ENCODE measurements around the gene ADD1.
A peak's percentile ranks its signal among the peaks of the same experiment; 100 is the strongest.

ADD1 gene

DNA sequence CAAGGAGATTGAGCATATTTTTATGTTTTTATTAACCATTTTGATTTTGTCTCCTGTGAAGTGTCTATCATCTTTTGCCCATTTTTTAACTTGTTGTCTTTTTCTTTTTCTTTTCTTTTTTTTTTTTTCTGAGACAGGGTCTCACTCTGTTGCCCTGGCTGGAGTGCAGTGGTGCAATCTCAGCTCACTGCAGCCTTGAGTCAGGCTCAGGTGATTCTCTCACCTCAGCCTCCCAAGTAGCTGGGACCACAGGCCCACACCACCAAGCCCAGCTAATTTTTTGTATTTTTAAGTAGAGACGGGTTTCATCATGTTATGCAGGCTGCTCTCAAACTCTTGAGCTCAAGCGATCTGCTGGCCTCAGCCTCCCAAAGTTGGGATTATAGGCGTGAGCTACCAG, 4.6 kb upstream of the ADD1 start:
- no peak for DNase-seq (ENCODE audit: low read depth)
- TF ChIP-seq, protein P1, sequence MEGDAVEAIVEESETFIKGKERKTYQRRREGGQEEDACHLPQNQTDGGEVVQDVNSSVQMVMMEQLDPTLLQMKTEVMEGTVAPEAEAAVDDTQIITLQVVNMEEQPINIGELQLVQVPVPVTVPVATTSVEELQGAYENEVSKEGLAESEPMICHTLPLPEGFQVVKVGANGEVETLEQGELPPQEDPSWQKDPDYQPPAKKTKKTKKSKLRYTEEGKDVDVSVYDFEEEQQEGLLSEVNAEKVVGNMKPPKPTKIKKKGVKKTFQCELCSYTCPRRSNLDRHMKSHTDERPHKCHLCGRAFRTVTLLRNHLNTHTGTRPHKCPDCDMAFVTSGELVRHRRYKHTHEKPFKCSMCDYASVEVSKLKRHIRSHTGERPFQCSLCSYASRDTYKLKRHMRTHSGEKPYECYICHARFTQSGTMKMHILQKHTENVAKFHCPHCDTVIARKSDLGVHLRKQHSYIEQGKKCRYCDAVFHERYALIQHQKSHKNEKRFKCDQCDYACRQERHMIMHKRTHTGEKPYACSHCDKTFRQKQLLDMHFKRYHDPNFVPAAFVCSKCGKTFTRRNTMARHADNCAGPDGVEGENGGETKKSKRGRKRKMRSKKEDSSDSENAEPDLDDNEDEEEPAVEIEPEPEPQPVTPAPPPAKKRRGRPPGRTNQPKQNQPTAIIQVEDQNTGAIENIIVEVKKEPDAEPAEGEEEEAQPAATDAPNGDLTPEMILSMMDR (conservative IDR thresholded peaks at IDR 0.05; ENCODE audit: low read depth, low read length): no peak
- H3K4me3 ChIP-seq (ENCODE audit: low read depth, low read length): no peak overlapping the region

DNA sequence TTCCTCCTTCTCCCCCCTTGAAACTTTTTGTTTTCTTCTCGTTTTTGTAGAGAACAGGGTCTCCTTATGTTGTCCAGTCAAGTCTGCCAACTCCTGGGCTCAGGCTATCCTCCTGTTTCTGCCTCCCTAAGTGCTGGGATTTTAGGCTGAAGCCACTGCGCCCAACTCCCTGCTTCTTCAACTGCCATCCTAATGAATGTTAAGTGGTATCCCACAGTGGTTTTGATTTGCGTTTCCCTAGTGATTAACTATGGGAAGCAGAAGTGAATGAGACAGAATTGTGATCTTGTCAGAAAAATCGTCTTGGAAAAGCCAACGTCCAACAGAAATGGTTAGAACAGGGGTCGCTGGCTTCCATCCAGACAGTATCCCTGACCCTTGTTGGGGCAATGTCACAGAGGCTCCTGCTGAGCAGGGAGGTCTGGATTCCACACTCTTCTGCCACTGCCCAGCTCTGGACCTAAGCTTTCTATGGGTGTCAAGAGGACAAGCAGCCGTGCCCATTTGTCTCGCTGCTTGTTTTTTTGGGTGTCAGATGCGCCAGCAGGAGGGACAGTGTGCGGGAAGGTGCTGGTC, 869 bp upstream of the ADD1 start:
- TF ChIP-seq, protein P1 (conservative IDR thresholded peaks at IDR 0.05; ENCODE audit: low read depth, low read length): no peak
- peak overlapping the region; percentile 83 for H3K4me3 ChIP-seq (ENCODE audit: low read depth, low read length)
- DNase-seq (ENCODE audit: low read depth): no peak

DNA sequence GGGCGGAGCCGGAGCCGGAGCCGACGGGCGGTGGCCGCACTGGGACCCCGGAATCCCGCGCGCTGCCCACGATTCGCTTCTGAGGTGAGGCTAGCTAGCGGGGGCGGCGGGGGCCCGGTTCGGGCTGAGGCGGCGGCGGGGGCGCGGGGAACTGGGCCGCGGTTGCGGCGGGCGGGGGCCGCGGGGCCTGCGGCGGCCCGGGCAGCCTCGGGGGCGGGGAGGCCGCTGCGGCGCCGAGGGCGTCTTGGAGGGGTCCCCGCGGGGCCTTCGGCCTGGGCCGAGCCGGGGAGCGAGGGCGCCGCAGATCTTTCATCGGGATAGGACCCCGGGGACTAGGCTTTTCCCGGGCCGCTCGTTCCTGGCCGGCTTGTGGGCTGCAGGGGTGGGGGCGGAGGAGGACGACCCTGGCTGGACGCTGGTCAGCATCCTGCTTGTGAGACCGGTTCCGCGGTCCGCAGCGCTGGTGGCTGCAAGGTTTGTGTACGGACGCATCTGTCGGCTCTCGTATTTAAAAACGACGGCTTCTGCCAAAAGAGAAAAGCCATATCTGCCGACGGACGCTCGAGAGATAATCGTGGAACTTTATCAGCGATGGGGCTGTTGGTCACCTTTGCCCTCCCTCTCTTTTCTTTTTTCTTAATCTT, 419 bp downstream of the ADD1 start:
- H3K4me3 ChIP-seq (ENCODE audit: low read depth, low read length): peak overlapping the region; percentile 83
- peak; percentile 39 for DNase-seq (ENCODE audit: low read depth)

DNA sequence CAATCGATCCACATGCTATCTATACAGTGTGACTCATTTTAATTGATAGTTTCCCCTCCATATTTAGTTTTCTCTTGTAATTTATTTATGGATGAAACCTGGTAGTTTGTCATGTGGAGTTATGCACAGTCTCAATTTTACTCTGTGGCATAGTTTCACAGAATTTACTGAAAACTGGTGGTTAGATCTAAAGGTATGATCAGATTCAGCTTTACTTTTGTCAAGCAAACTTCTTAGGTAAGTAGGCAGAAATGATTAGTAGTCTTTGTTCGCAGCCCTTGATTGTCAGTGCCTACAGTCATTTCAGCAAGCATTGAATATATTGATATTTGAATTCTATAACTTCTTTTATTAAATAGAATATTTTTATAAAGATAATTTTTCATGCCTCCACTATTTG, 2.5 kb downstream of the ADD1 start:
- no peak for DNase-seq (ENCODE audit: low read depth)

More for the DNA sequence above, 419 bp downstream of the ADD1 start:
- TF ChIP-seq, protein P1 (conservative IDR thresholded peaks at IDR 0.05; ENCODE audit: low read depth, low read length): no peak

DNA sequence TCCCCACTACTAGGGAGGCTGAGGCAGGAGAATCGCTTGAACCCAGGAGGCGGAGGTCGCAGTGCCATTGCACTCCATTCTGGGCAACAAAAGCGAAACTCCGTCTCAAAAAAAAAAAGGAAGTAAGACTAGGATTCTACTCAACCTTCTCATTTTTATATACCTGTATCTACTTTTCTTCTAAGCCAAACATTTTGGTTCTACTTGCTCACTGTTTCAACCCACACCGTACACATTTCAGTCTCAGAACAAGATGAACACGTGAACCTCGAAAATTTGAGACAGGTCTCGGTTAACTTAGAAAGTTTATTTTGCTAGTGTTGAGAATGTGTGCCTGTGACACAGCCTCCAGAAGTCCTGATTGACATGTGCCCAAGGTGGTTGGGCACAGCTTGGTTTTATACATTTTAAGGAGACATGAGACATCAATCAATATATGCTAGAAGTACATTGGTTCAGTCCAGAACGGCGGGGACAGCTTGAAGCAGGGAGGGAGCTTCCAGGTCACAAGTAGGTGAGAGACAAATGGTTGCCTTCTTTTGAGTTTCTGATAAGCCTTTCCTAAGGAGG, 3.7 kb downstream of the ADD1 start:
- no peak overlapping the region for H3K4me3 ChIP-seq (ENCODE audit: low read depth, low read length)
- TF ChIP-seq, protein P1 (conservative IDR thresholded peaks at IDR 0.05; ENCODE audit: low read depth, low read length): no peak
- DNase-seq (ENCODE audit: low read depth): no peak

More for the DNA sequence above, 2.5 kb downstream of the ADD1 start:
- H3K4me3 ChIP-seq (ENCODE audit: low read depth, low read length): no peak overlapping the region
- TF ChIP-seq, protein P1 (conservative IDR thresholded peaks at IDR 0.05; ENCODE audit: low read depth, low read length): no peak

DNA sequence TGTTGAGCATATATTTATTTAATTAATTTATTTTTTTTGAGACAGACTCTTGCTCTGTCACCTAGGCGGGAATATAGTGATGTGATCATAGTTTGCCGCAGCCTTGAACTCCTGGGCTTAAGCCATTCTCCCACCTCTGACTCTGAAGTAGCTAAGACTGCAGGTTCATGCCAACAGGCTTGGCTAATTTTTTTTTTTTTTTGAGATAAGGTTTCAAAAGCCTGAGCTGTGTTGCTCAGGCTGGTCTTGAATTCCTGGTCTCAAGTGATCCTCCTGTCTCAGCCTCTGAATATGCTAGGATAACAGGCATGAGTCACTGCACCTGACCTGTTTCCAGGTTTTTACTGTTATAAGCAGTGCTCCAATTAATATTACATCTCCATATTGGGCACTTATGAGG, 4.8 kb downstream of the ADD1 start:
- TF ChIP-seq, protein P1 (conservative IDR thresholded peaks at IDR 0.05; ENCODE audit: low read depth, low read length): no peak

More for the DNA sequence above, 4.8 kb downstream of the ADD1 start:
- no peak overlapping the region for H3K4me3 ChIP-seq (ENCODE audit: low read depth, low read length)
- no peak for DNase-seq (ENCODE audit: low read depth)
